HepG2 (cell line): ENCODE data around the gene PYGO2. TPM values are rescaled to one million over a fixed set of nuclear protein-coding genes. Genes with fewer than 3 reads are reported as not detected.

ENCODE experiments used
- BATF2 ChIP-seq: sonication (generic); formaldehyde crosslinking; IDR thresholded peaks from 2 replicates; pipeline ENCODE4 v1.8.0; 2022; ENCODE audit warnings: mild to moderate bottlenecking, missing genetic modification reagents, moderate library complexity
- CEBPB ChIP-seq: IDR thresholded peaks from 2 replicates; pipeline ENCODE4 v1.6.1; 2011; ENCODE audit warnings: low read depth, low read length, improper control_type of control experiment, borderline replicate concordance
- CHCHD3 ChIP-seq: sonication (generic); formaldehyde crosslinking; IDR thresholded peaks from 2 replicates; pipeline ENCODE4 v1.8.0; 2022; ENCODE audit warnings: mild to moderate bottlenecking, missing genetic modification reagents, moderate library complexity
- CHD4 ChIP-seq: fragments of 200-600 bp; sonication (generic); IDR thresholded peaks from 2 replicates; pipeline ENCODE4 v1.7.0; 2017; ENCODE audit warnings: mild to moderate bottlenecking, low read length, borderline replicate concordance
- EHMT2 ChIP-seq: fragments of 200-600 bp; sonication (generic); IDR thresholded peaks from 2 replicates; pipeline ENCODE4 v1.7.0; 2017; ENCODE audit warnings: antibody characterized with exemption, low read depth, low read length, borderline replicate concordance
- FOSL2 ChIP-seq: sonication (generic); formaldehyde crosslinking; IDR thresholded peaks from 2 replicates; pipeline ENCODE4 v1.4.0; 2020; ENCODE audit warnings: missing genetic modification reagents
- GLI4 ChIP-seq: sonication (generic); formaldehyde crosslinking; IDR thresholded peaks from 2 replicates; pipeline ENCODE4 v1.5.1; 2020; ENCODE audit warnings: missing genetic modification reagents, mild to moderate bottlenecking, moderate library complexity, borderline replicate concordance
- HNRNPUL1 ChIP-seq: fragments of 200-400 bp; formaldehyde crosslinking; IDR thresholded peaks from 2 replicates; pipeline ENCODE4 v1.6.1; 2017; ENCODE audit warnings: low read depth, mild to moderate bottlenecking, low read length, moderate library complexity
- KAT2B ChIP-seq: fragments of 150-350 bp; IDR thresholded peaks from 2 replicates; pipeline ENCODE4 v1.6.1; 2014; ENCODE audit warnings: low read depth, low read length, borderline replicate concordance
- MEIS2 ChIP-seq: sonication (generic); formaldehyde crosslinking; IDR thresholded peaks from 2 replicates; pipeline ENCODE4 v1.9.0; 2021; ENCODE audit warnings: mild to moderate bottlenecking, missing genetic modification reagents
- POGK ChIP-seq: sonication (generic); formaldehyde crosslinking; conservative IDR thresholded peaks from 2 replicates; pipeline ENCODE4 v1.8.0; 2022; ENCODE audit warnings: mild to moderate bottlenecking, moderate library complexity, missing genetic modification reagents
- TRIM22 ChIP-seq: fragments of 450-650 bp; IDR thresholded peaks from 2 replicates; pipeline ENCODE4 v1.6.1; 2017
- ZNF253 ChIP-seq: sonication (generic); formaldehyde crosslinking; IDR thresholded peaks from 2 replicates; pipeline ENCODE4 v1.8.0; 2022; ENCODE audit warnings: mild to moderate bottlenecking, missing genetic modification reagents, borderline replicate concordance
- ZNF3 ChIP-seq: IDR thresholded peaks from 2 replicates; pipeline ENCODE4 v1.7.0; 2017; ENCODE audit warnings: inconsistent platforms
- ZNF337 ChIP-seq: sonication (generic); formaldehyde crosslinking; IDR thresholded peaks from 2 replicates; pipeline ENCODE4 v1.5.1; 2020; ENCODE audit warnings: missing genetic modification reagents, low read depth, mild to moderate bottlenecking, borderline replicate concordance
- ZNF552 ChIP-seq: sonication (generic); formaldehyde crosslinking; IDR thresholded peaks from 2 replicates; pipeline ENCODE4 v1.9.0; 2022; ENCODE audit warnings: missing genetic modification reagents, mild to moderate bottlenecking, borderline replicate concordance
- ZNF839 ChIP-seq: sonication (generic); formaldehyde crosslinking; IDR thresholded peaks from 2 replicates; pipeline ENCODE4 v1.4.0; 2020; ENCODE audit warnings: missing genetic modification reagents, mild to moderate bottlenecking, borderline replicate concordance
- ZNF891 ChIP-seq: sonication (generic); formaldehyde crosslinking; IDR thresholded peaks from 2 replicates; pipeline ENCODE4 v1.5.0; 2020; ENCODE audit warnings: mild to moderate bottlenecking, missing genetic modification reagents
- polyA plus RNA-seq, 8 experiments: library from polyadenylated mRNA; depleted of rRNA in 3 of 8; stranded (reverse) in 7 of 8; unstranded in 1 of 8; fragments of >200 nt; fragmentation: Illumina TruSeq in 4 of 8; extraction: Trizol in 4 of 8; gene quantifications; 2 replicates each; pipeline versions ENCODE4 v1.2.1 to v1.2.3, GENCODE V29; 2011 to 2016; ENCODE audit warnings: low read depth in 4 of 8, missing spikeins in 1 of 8, mixed read lengths in 1 of 8; ENCODE audit not compliant: insufficient read depth in 1 of 8
- total RNA-seq, 5 experiments: library from RNA; depleted of rRNA; stranded (reverse); fragments of >200 nt; fragmentation: Illumina TruSeq; extraction: Trizol; gene quantifications; 2 replicates each; pipeline ENCODE4 v1.2.3, GENCODE V29; 2016; ENCODE audit warnings: low read depth in 1 of 5
- TF ChIP-seq, protein P1 (sequence below): sonication (generic); formaldehyde crosslinking; IDR thresholded peaks from 2 replicates; pipeline ENCODE4 v1.4.0; 2020; ENCODE audit warnings: missing genetic modification reagents
- TF ChIP-seq, protein P2 (sequence below): sonication (generic); formaldehyde crosslinking; IDR thresholded peaks from 2 replicates; pipeline ENCODE4 v1.4.0; 2020; ENCODE audit warnings: missing genetic modification reagents

PYGO2 gene
- total and polyA plus RNA-seq, 2 of the 13 experiments (the other 11 are each of a cell fraction or from before 2014, with no cell fraction given): 20.3 to 21.8 TPM

GRCh38 chr1:154936555-154937084, 25.0 kb downstream of the PYGO2 start, which contains the start of gene PMVK (continued):
- no peak for TF ChIP-seq CEBPB
- peak; percentile 87; the same call in 1 of the 2 replicates for TF ChIP-seq GLI4
- TF ChIP-seq ZNF891: peak; percentile 99
- peak; percentile 32; the same call in 1 of the 2 replicates for TF ChIP-seq ZNF3 (CRISPR knock-in tag)
- TF ChIP-seq, protein P1, sequence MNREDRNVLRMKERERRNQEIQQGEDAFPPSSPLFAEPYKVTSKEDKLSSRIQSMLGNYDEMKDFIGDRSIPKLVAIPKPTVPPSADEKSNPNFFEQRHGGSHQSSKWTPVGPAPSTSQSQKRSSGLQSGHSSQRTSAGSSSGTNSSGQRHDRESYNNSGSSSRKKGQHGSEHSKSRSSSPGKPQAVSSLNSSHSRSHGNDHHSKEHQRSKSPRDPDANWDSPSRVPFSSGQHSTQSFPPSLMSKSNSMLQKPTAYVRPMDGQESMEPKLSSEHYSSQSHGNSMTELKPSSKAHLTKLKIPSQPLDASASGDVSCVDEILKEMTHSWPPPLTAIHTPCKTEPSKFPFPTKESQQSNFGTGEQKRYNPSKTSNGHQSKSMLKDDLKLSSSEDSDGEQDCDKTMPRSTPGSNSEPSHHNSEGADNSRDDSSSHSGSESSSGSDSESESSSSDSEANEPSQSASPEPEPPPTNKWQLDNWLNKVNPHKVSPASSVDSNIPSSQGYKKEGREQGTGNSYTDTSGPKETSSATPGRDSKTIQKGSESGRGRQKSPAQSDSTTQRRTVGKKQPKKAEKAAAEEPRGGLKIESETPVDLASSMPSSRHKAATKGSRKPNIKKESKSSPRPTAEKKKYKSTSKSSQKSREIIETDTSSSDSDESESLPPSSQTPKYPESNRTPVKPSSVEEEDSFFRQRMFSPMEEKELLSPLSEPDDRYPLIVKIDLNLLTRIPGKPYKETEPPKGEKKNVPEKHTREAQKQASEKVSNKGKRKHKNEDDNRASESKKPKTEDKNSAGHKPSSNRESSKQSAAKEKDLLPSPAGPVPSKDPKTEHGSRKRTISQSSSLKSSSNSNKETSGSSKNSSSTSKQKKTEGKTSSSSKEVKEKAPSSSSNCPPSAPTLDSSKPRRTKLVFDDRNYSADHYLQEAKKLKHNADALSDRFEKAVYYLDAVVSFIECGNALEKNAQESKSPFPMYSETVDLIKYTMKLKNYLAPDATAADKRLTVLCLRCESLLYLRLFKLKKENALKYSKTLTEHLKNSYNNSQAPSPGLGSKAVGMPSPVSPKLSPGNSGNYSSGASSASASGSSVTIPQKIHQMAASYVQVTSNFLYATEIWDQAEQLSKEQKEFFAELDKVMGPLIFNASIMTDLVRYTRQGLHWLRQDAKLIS (CRISPR knock-in tag): 0 out of 2 replicates have a peak, but pooled peaks have one; percentile 86
- no peak for TF ChIP-seq TRIM22
- peak; percentile 99 for TF ChIP-seq BATF2 (CRISPR knock-in tag)
- TF ChIP-seq EHMT2: peak; percentile 24; the same call in 1 of the 2 replicates
- peak; percentile 95 for TF ChIP-seq POGK (CRISPR knock-in tag)
- peak; percentile 96; the same call in 1 of the 2 replicates for TF ChIP-seq ZNF337 (CRISPR knock-in tag)
- TF ChIP-seq CHCHD3 (CRISPR knock-in tag): peak; percentile 78
- no peak for TF ChIP-seq ZNF839 (CRISPR knock-in tag)
- TF ChIP-seq ZNF552: peak; percentile 99
- peak; percentile 95 for TF ChIP-seq MEIS2 (CRISPR knock-in tag)
- peak; percentile 97 for TF ChIP-seq ZNF253
- TF ChIP-seq CHD4: no peak
- no peak for TF ChIP-seq HNRNPUL1
- TF ChIP-seq, protein P2, sequence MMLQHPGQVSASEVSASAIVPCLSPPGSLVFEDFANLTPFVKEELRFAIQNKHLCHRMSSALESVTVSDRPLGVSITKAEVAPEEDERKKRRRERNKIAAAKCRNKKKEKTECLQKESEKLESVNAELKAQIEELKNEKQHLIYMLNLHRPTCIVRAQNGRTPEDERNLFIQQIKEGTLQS: peak; percentile 54; the same call in 1 of the 2 replicates
- peak; percentile 66 for TF ChIP-seq FOSL2 (CRISPR knock-in tag)
- no peak for TF ChIP-seq KAT2B
